Activated T-cell treated with anti-CD3 and anti-CD28 coated beads, Interleukin-2, amount 50 U/mL, for 4 hours (primary cell): ENCODE data around the gene IL4I1. TPM values are rescaled to one million over a fixed set of nuclear protein-coding genes. Genes with fewer than 3 reads are reported as not detected.

Experiments
- ATAC-seq, 2 donors: fragments of 200-7000 bp; cut with Tn5 transposase; one replicate each; pipeline ENCODE4 v1.10.0; 2021
- DNase-seq: peaks from one replicate; pipeline ENCODE4 v3.0.0-alpha.2; 2020
- H3K27me3 Mint-ChIP-seq: one replicate; pipeline ENCODE4 v1.8.0; 2021; ENCODE audit warnings: low read depth, mixed read lengths
- H3K36me3 Mint-ChIP-seq: one replicate; pipeline ENCODE4 v1.8.0; 2022; ENCODE audit warnings: mixed read lengths; ENCODE audit not compliant: insufficient read depth
- H3K4me1 Mint-ChIP-seq: one replicate; pipeline ENCODE4 v1.8.0; 2021; ENCODE audit warnings: low read depth, mixed read lengths
- H3K4me3 Mint-ChIP-seq: one replicate; pipeline ENCODE4 v1.8.0; 2021; ENCODE audit warnings: mild to moderate bottlenecking, moderate library complexity, mixed read lengths
- H3K9me3 Mint-ChIP-seq: one replicate; pipeline ENCODE4 v1.8.0; 2021; ENCODE audit warnings: mixed read lengths
- total RNA-seq, 3 donors: library from RNA; stranded (reverse); gene quantifications; one replicate each; pipeline ENCODE4 v1.2.1, GENCODE V29; 2021

The IL4I1 gene
- total RNA-seq, 3 donors from 2014 or later: 24.7 to 52.7 (median 36.4) TPM

GRCh38 chr19:49852631-49853126 is 44.0 kb downstream of the IL4I1 start:
- Mint-ChIP-seq H3K27me3 (no peaks in the 10 kb centered on the region), H3K9me3 (peaks cover 6% of the 10 kb centered on the region), H3K4me1 (peaks cover 39% of the 10 kb centered on the region), H3K4me3 (peak overlapping the region; percentile 84), H3K36me3 (peaks cover 2% of the 10 kb centered on the region)
- DNase-seq (no peak), ATAC-seq (no peak)

DNA sequence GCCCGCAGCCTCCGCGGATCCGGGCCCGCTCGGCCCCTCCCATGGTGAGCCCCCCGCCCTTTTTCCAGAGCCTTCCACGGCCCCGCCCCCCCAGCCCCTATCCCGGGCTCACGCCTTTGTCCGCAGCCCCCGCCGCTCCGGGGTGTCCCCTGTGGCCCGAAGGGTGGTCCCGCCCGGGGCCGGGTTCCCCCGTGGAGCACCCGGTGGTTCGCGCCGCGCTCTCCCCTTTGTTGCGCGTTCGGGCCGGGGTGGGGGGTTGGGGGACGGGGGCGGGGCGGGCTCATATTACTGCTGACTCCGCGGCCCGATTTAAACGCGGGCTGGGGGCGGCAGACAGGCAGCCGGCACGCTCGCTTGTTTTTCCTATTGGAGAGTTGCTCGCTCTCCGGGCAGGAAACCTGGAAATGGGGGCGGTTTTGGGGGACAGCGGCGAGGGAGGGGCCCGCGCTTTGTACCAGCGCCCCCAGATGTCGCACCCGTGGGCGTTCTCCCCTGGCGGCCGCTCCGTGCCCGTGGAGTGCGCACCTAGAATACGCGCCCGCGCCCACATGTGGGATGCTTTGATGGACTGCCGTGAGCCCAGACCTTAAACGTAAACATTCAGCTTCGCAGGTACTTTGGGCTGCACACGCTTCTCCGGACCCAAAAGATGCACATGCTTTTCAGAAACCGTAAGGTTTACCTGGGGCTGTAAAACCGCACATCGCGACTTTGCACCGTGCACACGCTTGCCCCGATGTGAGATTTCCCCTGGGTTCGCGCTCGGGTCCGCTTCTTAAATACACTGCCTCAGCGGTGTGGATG is 45.0 kb downstream of the IL4I1 start:
- ATAC-seq (peak; percentile 7 to 10), DNase-seq (no peak)
- peaks cover 6% of the 10 kb centered on the region for H3K9me3 Mint-ChIP-seq
- peaks cover 2% of the 10 kb centered on the region for H3K36me3 Mint-ChIP-seq
- H3K4me3 Mint-ChIP-seq: peak overlapping the region; percentile 84
- H3K27me3 Mint-ChIP-seq: no peaks in the 10 kb centered on the region
- peaks cover 41% of the 10 kb centered on the region for H3K4me1 Mint-ChIP-seq

- peaks cover 6% of the 10 kb centered on the region for H3K9me3 Mint-ChIP-seq
- peaks cover 2% of the 10 kb centered on the region for H3K36me3 Mint-ChIP-seq
- peak; percentile 83 for DNase-seq
- H3K4me1 Mint-ChIP-seq: peaks cover 41% of the 10 kb centered on the region
- no peaks in the 10 kb centered on the region for H3K27me3 Mint-ChIP-seq
- ATAC-seq: peak; percentile 87 to 89
- peak within 1 kb of the TSS; percentile 88 for H3K4me3 Mint-ChIP-seq
Observed at GRCh38 chr19:49850487-49851342, 46.0 kb downstream of the IL4I1 start, which contains the start of gene PTOV1. PTOV1 (plus strand) TSS chr19:49851159.

DNA sequence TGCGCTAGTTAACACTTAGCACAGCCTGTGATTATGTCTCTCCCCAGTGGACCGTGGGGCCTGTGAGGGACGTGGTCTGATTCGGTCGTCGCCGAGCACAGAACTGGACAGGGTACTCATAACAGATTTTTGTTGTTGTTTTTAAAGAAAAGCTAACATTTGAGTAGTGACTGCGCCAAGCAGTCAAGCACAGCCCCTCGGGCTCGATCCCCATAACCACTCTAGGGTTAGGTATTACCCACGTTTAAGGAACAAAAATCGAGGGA is 46.5 kb downstream of the IL4I1 start:
- Mint-ChIP-seq H3K27me3 (no peaks in the 10 kb centered on the region), H3K36me3 (peaks cover 2% of the 10 kb centered on the region), H3K9me3 (peaks cover 6% of the 10 kb centered on the region), H3K4me1 (peaks cover 41% of the 10 kb centered on the region), H3K4me3 (peak overlapping the region; percentile 88)
- ATAC-seq (no peak), DNase-seq (no peak)

- DNase-seq (no peak), ATAC-seq (no peak)
- Mint-ChIP-seq H3K36me3 (peaks cover 2% of the 10 kb centered on the region), H3K4me1 (peaks cover 41% of the 10 kb centered on the region), H3K27me3 (no peaks in the 10 kb centered on the region), H3K4me3 (peak overlapping the region; percentile 88), H3K9me3 (peaks cover 6% of the 10 kb centered on the region)
Observed at GRCh38 chr19:49849433-49850220, 47.1 kb downstream of the IL4I1 start.

DNA sequence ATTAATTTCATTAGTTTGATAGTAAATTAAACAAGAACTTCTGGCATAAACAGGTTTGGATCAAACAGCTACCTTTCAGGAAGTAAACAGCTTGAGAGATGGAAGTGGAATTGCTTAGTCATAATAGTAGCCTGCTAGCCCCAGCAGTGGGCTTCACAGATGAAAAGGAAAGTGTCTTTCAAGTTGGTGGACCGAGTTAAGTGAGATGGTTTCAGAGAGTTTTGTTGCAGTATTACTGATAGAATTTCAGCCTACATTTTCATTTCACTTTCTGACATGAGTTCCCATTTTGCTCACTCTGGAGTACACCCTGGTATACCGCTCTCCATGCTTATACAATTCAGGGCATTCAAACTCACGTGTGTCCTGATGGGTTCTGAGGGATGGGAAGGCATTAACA is 47.7 kb downstream of the IL4I1 start:
- ATAC-seq: no peak
- Mint-ChIP-seq H3K4me3 (peak overlapping the region; percentile 75), H3K27me3 (no peaks in the 10 kb centered on the region), H3K36me3 (peaks cover 2% of the 10 kb centered on the region), H3K4me1 (peaks cover 41% of the 10 kb centered on the region), H3K9me3 (peaks cover 6% of the 10 kb centered on the region)
- no peak for DNase-seq

DNA sequence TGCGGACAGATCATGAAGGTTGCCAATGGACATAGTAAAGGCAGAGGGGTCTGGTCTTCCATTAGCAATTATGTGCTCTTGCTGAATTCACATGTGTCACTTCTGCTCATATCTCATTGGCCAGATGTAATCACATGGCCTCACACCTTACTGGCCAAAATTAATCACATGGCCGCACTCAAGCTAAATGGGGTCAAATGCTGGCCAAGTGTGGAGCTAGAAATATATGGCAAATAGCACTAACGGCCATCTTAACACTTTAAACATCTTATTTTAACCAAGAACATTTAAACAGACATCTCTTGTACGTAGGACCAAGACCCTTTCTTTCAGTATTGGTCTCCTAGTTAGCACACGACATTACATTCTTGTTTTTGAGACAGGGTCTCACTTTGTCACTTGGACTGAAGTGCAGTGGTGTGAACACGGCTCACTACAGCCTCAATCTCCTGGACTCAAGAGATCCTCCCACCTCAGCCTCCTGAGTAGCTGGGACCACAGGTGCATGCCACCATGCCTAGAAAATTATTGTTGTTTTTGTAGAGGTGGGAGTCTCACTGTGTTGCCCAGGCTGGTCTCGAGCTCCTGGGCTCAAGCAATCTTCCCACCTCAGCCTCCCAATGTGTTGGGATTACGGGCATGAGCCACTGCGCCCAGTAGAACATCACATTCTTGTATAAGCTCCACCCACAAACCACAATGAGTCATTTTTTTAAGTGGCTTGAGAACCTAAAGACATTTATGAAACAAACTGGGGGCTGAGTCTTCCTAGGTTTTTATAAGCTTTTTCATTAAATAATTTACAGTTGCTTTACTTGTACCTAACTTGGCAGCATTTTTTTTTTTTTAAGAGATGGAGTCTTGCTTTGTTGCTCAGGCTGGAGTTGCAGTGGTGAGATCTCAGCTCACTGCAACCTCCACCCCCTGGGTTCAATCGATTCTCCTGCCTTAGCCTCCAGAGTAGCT is 48.7 kb downstream of the IL4I1 start:
- no peak for DNase-seq
- Mint-ChIP-seq H3K4me3 (no peak overlapping the region), H3K27me3 (no peaks in the 10 kb centered on the region), H3K36me3 (peaks cover 2% of the 10 kb centered on the region), H3K9me3 (peaks cover 6% of the 10 kb centered on the region), H3K4me1 (peaks cover 36% of the 10 kb centered on the region)
- no peak for ATAC-seq

DNA sequence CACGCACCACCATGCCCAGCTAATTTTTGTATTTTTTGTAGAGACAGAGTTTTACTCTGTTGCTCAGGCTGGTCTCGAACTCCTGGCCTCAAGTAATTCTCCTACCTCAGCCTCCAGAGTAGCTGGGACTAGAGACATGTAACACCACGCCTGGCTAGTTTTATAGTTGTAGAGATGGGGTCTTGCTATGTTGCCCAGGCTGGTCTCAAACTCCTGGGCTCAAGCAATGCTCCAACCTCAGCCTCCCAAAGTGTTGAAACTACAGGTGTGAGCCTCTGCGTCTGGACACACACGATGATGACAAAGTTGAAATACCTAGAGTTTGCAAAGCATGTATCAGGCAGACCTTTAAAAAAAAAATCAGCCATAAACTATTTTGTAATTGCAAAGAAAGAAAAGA is 50.3 kb downstream of the IL4I1 start:
- ATAC-seq: no peak
- peaks cover 2% of the 10 kb centered on the region for H3K36me3 Mint-ChIP-seq
- H3K9me3 Mint-ChIP-seq: peaks cover 6% of the 10 kb centered on the region

DNA sequence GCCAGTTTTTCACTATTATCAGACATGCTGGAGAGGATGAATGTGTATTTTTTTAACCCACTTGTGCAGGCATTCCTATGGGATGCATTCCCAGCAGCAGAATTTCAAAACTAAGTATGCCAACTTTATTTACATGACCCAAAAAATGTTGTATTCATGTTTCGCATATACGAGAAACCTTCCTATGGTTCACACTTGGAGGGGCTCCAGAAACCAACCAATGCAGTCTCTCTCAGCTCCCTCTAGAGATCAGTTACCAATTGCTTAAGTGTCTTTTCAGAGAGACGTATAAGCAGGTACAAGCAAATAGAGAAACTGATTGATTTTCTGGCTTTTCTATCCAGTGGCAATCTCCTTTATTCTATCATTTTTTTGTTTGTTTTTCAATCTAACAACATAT is 51.3 kb downstream of the IL4I1 start:
- H3K4me3 Mint-ChIP-seq: no peak overlapping the region
- H3K36me3 Mint-ChIP-seq: peaks cover 5% of the 10 kb centered on the region
- H3K27me3 Mint-ChIP-seq: no peaks in the 10 kb centered on the region
- H3K9me3 Mint-ChIP-seq: peaks cover 6% of the 10 kb centered on the region
- ATAC-seq (no peak), DNase-seq (no peak)
- H3K4me1 Mint-ChIP-seq: peaks cover 25% of the 10 kb centered on the region

More for the DNA sequence above, 50.3 kb downstream of the IL4I1 start:
- Mint-ChIP-seq H3K4me1 (peaks cover 25% of the 10 kb centered on the region), H3K4me3 (no peak overlapping the region), H3K27me3 (no peaks in the 10 kb centered on the region)
- no peak for DNase-seq

- H3K36me3 Mint-ChIP-seq: peaks cover 5% of the 10 kb centered on the region
- DNase-seq: no peak
- H3K9me3 Mint-ChIP-seq: peaks cover 6% of the 10 kb centered on the region
- no peak overlapping the region for H3K4me3 Mint-ChIP-seq
- no peaks in the 10 kb centered on the region for H3K27me3 Mint-ChIP-seq
- H3K4me1 Mint-ChIP-seq: peaks cover 17% of the 10 kb centered on the region
- no peak for ATAC-seq
Observed at GRCh38 chr19:49844138-49845095, 52.3 kb downstream of the IL4I1 start.

DNA sequence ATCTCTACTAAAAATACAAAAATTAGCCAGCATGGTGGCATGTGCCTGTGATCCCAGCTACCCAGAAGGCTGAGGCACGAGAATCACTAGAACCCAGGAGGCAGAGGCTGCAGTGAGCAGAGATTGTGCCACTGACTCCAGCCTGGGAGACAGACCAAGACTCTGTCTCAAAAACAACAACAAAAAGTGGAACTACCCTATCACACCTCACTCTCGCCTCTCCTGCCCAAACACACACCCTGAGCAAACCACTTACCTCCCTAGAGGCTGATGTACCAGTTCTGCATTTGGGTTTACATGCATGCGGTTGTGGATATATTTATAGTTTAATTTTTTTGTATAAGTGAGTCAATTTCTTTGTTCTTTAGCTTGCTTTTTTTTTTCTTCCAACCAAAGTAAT is 53.4 kb downstream of the IL4I1 start:
- ATAC-seq (no peak), DNase-seq (no peak)
- no peak overlapping the region for H3K4me3 Mint-ChIP-seq
- no peaks in the 10 kb centered on the region for H3K9me3 Mint-ChIP-seq
- no peaks in the 10 kb centered on the region for H3K27me3 Mint-ChIP-seq
- H3K4me1 Mint-ChIP-seq: peaks cover 6% of the 10 kb centered on the region
- H3K36me3 Mint-ChIP-seq: peaks cover 13% of the 10 kb centered on the region

- Mint-ChIP-seq H3K36me3 (peaks cover 23% of the 10 kb centered on the region), H3K27me3 (no peaks in the 10 kb centered on the region), H3K9me3 (no peaks in the 10 kb centered on the region), H3K4me3 (no peak overlapping the region), H3K4me1 (no peaks in the 10 kb centered on the region)
- no peak for DNase-seq
- ATAC-seq: no peak
Observed at GRCh38 chr19:49840736-49841249, 55.9 kb downstream of the IL4I1 start.
